ENCODE data around the gene PLA2G4D. TPM values are rescaled to one million over a fixed set of nuclear protein-coding genes. Genes with fewer than 3 reads are reported as not detected.

Gene PLA2G4D
- total RNA-seq, 1 donor from 2014 or later, result 26.5 TPM

GRCh38 chr15:42083916-42084315 lies 10.4 kb downstream of the PLA2G4D start:
- H3K9me3 ChIP-seq, result no peaks in the 10 kb centered on the region
- no peak for DNase-seq (ENCODE audit: extremely low spot score in 2 of 2)
- H3K36me3 ChIP-seq, result no peaks in the 10 kb centered on the region
- no peak overlapping the region for H3K4me3 ChIP-seq
- TF ChIP-seq POLR2AphosphoS5 (IDR thresholded peaks at IDR 0.05; ENCODE audit: insufficient read depth in 1 of 2, low read depth in 1 of 2) (no peak), CTCF (IDR thresholded peaks at IDR 0.05) (no peak), POLR2A (IDR thresholded peaks at IDR 0.05) (no peak)
- H3K27ac ChIP-seq, result no peak overlapping the region
- H3K4me1 ChIP-seq, result peaks cover 8% of the 10 kb centered on the region
- peaks cover 4% of the 10 kb centered on the region for H3K27me3 ChIP-seq
- intact Hi-C loops (cut with DNase I), result no loop called here

- no peak for TF ChIP-seq POLR2AphosphoS5 (IDR thresholded peaks at IDR 0.05; ENCODE audit: insufficient read depth in 1 of 2, low read depth in 1 of 2)
- TF ChIP-seq POLR2A (IDR thresholded peaks at IDR 0.05), result no peak
- TF ChIP-seq CTCF (IDR thresholded peaks at IDR 0.05), result no peak
- Histone ChIP-seq H3K4me3 (no peak overlapping the region), H3K27me3 (peaks cover 4% of the 10 kb centered on the region), H3K27ac (no peak overlapping the region), H3K9me3 (no peaks in the 10 kb centered on the region), H3K4me1 (peaks cover 8% of the 10 kb centered on the region), H3K36me3 (no peaks in the 10 kb centered on the region)
- intact Hi-C loops (cut with DNase I), result no loop called here
- DNase-seq (ENCODE audit: extremely low spot score in 2 of 2), result peak in 1 of 2 donors; percentile 79
These were observed 10.8 kb downstream of the PLA2G4D start for GRCh38 chr15:42083605-42083908.

- H3K36me3 ChIP-seq, result no peaks in the 10 kb centered on the region
These were observed 11.3 kb downstream of the PLA2G4D start for GRCh38 chr15:42082823-42083604.

GRCh38 chr15:42082141-42082540 lies 12.2 kb downstream of the PLA2G4D start:
- H3K9me3 ChIP-seq, result no peaks in the 10 kb centered on the region
- no peaks in the 10 kb centered on the region for H3K36me3 ChIP-seq
- H3K27me3 ChIP-seq, result peaks cover 4% of the 10 kb centered on the region
- intact Hi-C loops (cut with DNase I), result no loop called here
- H3K4me3 ChIP-seq, result no peak overlapping the region
- no peak overlapping the region for H3K27ac ChIP-seq
- peak in 1 of 2 donors; percentile 22 for DNase-seq (ENCODE audit: extremely low spot score in 2 of 2)
- H3K4me1 ChIP-seq, result peaks cover 8% of the 10 kb centered on the region
- TF ChIP-seq POLR2A (IDR thresholded peaks at IDR 0.05), result no peak
- TF ChIP-seq CTCF (IDR thresholded peaks at IDR 0.05), result no peak
- TF ChIP-seq POLR2AphosphoS5 (IDR thresholded peaks at IDR 0.05; ENCODE audit: insufficient read depth in 1 of 2, low read depth in 1 of 2), result no peak

More at GRCh38 chr15:42082823-42083604, 11.3 kb downstream of the PLA2G4D start:
- Histone ChIP-seq H3K4me1 (peaks cover 8% of the 10 kb centered on the region), H3K9me3 (no peaks in the 10 kb centered on the region), H3K27me3 (peaks cover 4% of the 10 kb centered on the region), H3K27ac (no peak overlapping the region), H3K4me3 (no peak overlapping the region)
- intact Hi-C loops (cut with DNase I), result no loop called here
- TF ChIP-seq CTCF (IDR thresholded peaks at IDR 0.05) (no peak), POLR2AphosphoS5 (IDR thresholded peaks at IDR 0.05; ENCODE audit: insufficient read depth in 1 of 2, low read depth in 1 of 2) (no peak), POLR2A (IDR thresholded peaks at IDR 0.05) (no peak)
- peak in 1 of 2 donors; percentile 94 for DNase-seq (ENCODE audit: extremely low spot score in 2 of 2)
